ENCODE data around the gene CRB1. TPM values are rescaled to one million over a fixed set of nuclear protein-coding genes. Genes with fewer than 3 reads are reported as not detected.
A peak's percentile ranks its signal among the peaks of the same experiment; 100 is the strongest.

Gene CRB1
- total and polyA plus RNA-seq, 4 donors = 0.03 to 0.55 (median 0.30) TPM

DNA sequence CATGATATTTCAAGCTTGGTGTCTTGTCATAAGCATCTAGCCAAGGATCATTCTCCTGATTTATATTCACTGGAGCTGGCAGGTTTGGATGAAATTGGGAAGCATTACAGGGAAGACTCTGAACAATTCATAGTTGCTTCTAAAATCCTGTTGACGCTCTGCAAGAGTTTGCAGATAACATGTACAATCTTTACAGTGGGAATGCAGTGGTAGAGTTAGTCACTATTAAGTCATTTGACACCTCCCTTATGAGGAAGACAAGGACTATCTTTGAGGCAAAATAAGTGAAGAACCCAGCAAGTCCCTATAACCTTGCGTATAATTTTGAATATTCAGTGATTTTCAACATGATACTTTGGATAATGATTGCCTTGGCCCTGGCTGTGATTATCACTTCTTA, 45.3 kb upstream of the CRB1 start:
- DNase-seq (no peak), ATAC-seq (ENCODE audit: insufficient read depth, low FRiP score) (no peak)
- 99% methylated on average over 2 of the region's 2 CpGs for WGBS, 2 donors
- Histone ChIP-seq H3K9ac (ENCODE audit: insufficient read depth in 1 of 2, low read length in 2 of 2) (no peak overlapping the region), H3K4me3 (no peak overlapping the region), H3K9me3 (ENCODE audit: control insufficient read depth in 4 of 4, insufficient read depth in 3 of 4, low read length in 3 of 4) (no peaks in the 10 kb centered on the region), H3K27me3 (ENCODE audit: control insufficient read depth in 3 of 3, insufficient read depth in 3 of 3, low read length in 2 of 3) (no peaks in the 10 kb centered on the region), H3K4me1 (ENCODE audit: control insufficient read depth in 5 of 5, insufficient read depth in 5 of 5, low read length in 5 of 5) (peaks cover 0 to 12% (median 3%) of the 10 kb centered on the region in 5 donors), H3K27ac (ENCODE audit: low read depth in 1 of 2, low read length in 1 of 2) (no peak overlapping the region), H3K36me3 (ENCODE audit: control insufficient read depth in 4 of 4, insufficient read depth in 4 of 4, low read length in 4 of 4) (peaks cover 0 to 1% (median 0%) of the 10 kb centered on the region in 4 donors)
- TF ChIP-seq CTCF (IDR thresholded peaks at IDR 0.05; ENCODE audit: control extremely low read depth, extremely low read depth) = no peak

DNA sequence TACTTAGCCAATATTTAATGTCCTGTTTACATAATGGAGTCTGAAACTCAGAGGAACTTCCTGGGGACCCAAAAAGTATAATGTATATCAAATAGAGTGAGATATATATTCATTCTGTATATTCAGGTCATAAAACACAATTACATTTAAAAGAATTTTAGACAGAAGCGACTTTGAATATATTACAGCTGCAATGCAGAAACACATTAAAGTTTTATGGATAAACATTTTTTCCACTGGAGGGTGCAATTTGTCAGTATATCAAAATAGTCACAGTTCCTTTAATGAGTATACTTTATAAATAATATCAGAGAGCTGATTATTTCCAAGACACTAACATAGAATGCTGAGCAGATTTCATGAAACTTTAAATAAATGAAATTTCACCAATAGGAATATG, 43.9 kb upstream of the CRB1 start:
- no peak overlapping the region for H3K4me3 ChIP-seq
- H3K9ac ChIP-seq (ENCODE audit: insufficient read depth in 1 of 2, low read length in 2 of 2) = no peak overlapping the region
- ATAC-seq (ENCODE audit: insufficient read depth, low FRiP score) = no peak
- 70 to 81% methylated on average over 1 of the region's 1 CpG for WGBS, 2 donors
- no peak overlapping the region for H3K27ac ChIP-seq (ENCODE audit: low read depth in 1 of 2, low read length in 1 of 2)
- no peak for TF ChIP-seq CTCF (IDR thresholded peaks at IDR 0.05; ENCODE audit: control extremely low read depth, extremely low read depth)
- peaks cover 0 to 1% (median 0%) of the 10 kb centered on the region in 4 donors for H3K36me3 ChIP-seq (ENCODE audit: control insufficient read depth in 4 of 4, insufficient read depth in 4 of 4, low read length in 4 of 4)
- H3K4me1 ChIP-seq (ENCODE audit: control insufficient read depth in 5 of 5, insufficient read depth in 5 of 5, low read length in 5 of 5) = peaks cover 0 to 12% (median 3%) of the 10 kb centered on the region in 5 donors
- H3K27me3 ChIP-seq (ENCODE audit: control insufficient read depth in 3 of 3, insufficient read depth in 3 of 3, low read length in 2 of 3) = no peaks in the 10 kb centered on the region
- DNase-seq = peak in 2 of 3 donors; percentile 61 to 71
- H3K9me3 ChIP-seq (ENCODE audit: control insufficient read depth in 4 of 4, insufficient read depth in 3 of 4, low read length in 3 of 4) = no peaks in the 10 kb centered on the region

DNA sequence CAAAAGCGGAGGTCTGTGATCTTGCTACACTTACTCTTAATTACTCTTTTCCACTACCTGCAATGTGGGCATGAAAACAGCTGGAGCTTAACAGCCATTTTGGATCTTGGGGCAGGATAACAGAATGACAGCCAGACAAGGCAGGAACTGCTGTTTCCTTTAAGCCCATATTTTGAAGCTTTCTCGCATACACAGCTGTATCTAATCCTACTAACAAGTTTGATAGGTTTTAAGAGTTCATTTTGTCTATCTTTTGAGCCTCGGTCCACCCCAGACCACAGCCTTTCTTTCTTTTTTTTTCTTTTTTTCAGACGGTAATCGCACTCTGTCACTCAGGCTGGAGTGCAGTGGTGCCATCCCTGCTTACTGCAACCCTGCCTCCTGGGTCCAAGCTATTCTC, 42.4 kb upstream of the CRB1 start:
- Histone ChIP-seq H3K9me3 (ENCODE audit: control insufficient read depth in 4 of 4, insufficient read depth in 3 of 4, low read length in 3 of 4) (no peaks in the 10 kb centered on the region), H3K36me3 (ENCODE audit: control insufficient read depth in 4 of 4, insufficient read depth in 4 of 4, low read length in 4 of 4) (peaks cover 0 to 1% (median 0%) of the 10 kb centered on the region in 4 donors), H3K4me3 (no peak overlapping the region), H3K27ac (ENCODE audit: low read depth in 1 of 2, low read length in 1 of 2) (no peak overlapping the region), H3K4me1 (ENCODE audit: control insufficient read depth in 5 of 5, insufficient read depth in 5 of 5, low read length in 5 of 5) (peaks cover 0 to 12% (median 3%) of the 10 kb centered on the region in 5 donors), H3K9ac (ENCODE audit: insufficient read depth in 1 of 2, low read length in 2 of 2) (no peak overlapping the region), H3K27me3 (ENCODE audit: control insufficient read depth in 3 of 3, insufficient read depth in 3 of 3, low read length in 2 of 3) (no peaks in the 10 kb centered on the region)
- ATAC-seq (ENCODE audit: insufficient read depth, low FRiP score) = no peak
- 76 to 81% methylated on average over 5 of the region's 5 CpGs for WGBS, 2 donors
- no peak for TF ChIP-seq CTCF (IDR thresholded peaks at IDR 0.05; ENCODE audit: control extremely low read depth, extremely low read depth)
- peak; percentile 21 to 78 (median 63) for DNase-seq

DNA sequence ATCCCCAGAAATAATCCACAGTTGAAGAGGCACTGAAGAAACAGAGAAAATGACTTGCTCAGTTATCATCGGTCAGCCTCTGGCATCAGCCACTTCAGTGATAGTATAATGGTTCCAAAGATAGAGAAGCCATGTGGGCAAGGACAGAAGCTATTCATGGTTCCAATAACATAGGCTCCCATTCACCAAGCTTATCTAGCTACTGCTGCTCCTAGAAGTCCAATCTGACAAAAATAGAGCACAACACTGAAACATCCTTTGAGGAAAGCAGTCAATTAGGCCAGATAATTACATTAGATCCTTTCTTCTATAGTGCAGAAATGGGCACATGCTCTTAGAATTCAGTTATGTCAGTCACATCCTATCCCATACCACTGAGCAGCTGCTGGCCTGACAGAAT, 33.5 kb upstream of the CRB1 start:
- Histone ChIP-seq H3K4me1 (ENCODE audit: control insufficient read depth in 5 of 5, insufficient read depth in 5 of 5, low read length in 5 of 5) (peaks cover 0 to 3% (median 0%) of the 10 kb centered on the region in 5 donors), H3K36me3 (ENCODE audit: control insufficient read depth in 4 of 4, insufficient read depth in 4 of 4, low read length in 4 of 4) (no peaks in the 10 kb centered on the region), H3K27ac (ENCODE audit: low read depth in 1 of 2, low read length in 1 of 2) (no peak overlapping the region), H3K9me3 (ENCODE audit: control insufficient read depth in 4 of 4, insufficient read depth in 3 of 4, low read length in 3 of 4) (no peaks in the 10 kb centered on the region), H3K4me3 (no peak overlapping the region), H3K9ac (ENCODE audit: insufficient read depth in 1 of 2, low read length in 2 of 2) (no peak overlapping the region), H3K27me3 (ENCODE audit: control insufficient read depth in 3 of 3, insufficient read depth in 3 of 3, low read length in 2 of 3) (no peaks in the 10 kb centered on the region)
- DNase-seq (no peak), ATAC-seq (ENCODE audit: insufficient read depth, low FRiP score) (no peak)
- WGBS, 2 donors = 84 to 85% methylated on average over 1 of the region's 1 CpG
- TF ChIP-seq CTCF (IDR thresholded peaks at IDR 0.05; ENCODE audit: control extremely low read depth, extremely low read depth) = no peak

All from lung (tissue), 12 donors.